Lower lobe of right lung (tissue), 2 donors: Measurements from ENCODE around the gene EVA1A. TPM values are rescaled to one million over a fixed set of nuclear protein-coding genes. Genes with fewer than 3 reads are reported as not detected.
A peak's percentile ranks its signal among the peaks of the same experiment; 100 is the strongest.

Experiments
- ATAC-seq, 2 donors: fragments of 200-7000 bp; cut with Tn5 transposase; one replicate each; pipeline ENCODE4 v1.9.1; 2020 to 2022; ENCODE audit warnings: mild to moderate bottlenecking in 2 of 2, moderate library complexity in 2 of 2
- DNase-seq: peaks from one replicate; pipeline ENCODE4 v3.0.0-alpha.2; 2020
- H3K27ac ChIP-seq: fragments of 200-600 bp; one replicate; pipeline ENCODE4 v1.8.0; 2022
- H3K27me3 ChIP-seq: fragments of 200-600 bp; one replicate; pipeline ENCODE4 v1.8.0; 2022; ENCODE audit warnings: low read depth
- H3K36me3 ChIP-seq: fragments of 200-600 bp; one replicate; pipeline ENCODE4 v1.8.0; 2022; ENCODE audit warnings: mild to moderate bottlenecking
- H3K4me1 ChIP-seq: fragments of 200-600 bp; one replicate; pipeline ENCODE4 v1.8.0; 2022
- H3K4me3 ChIP-seq: fragments of 200-600 bp; one replicate; pipeline ENCODE4 v1.8.0; 2022; ENCODE audit warnings: mild to moderate bottlenecking
- H3K9me3 ChIP-seq: fragments of 200-600 bp; one replicate; pipeline ENCODE4 v1.8.0; 2022
- intact Hi-C: fragments of 100-400 bp; cut with DNase I; formaldehyde crosslinking; loops from one replicate; pipeline ENCODE4 v1.11.0; 2022
- total RNA-seq: library from RNA; stranded (reverse); fragmentation: NEBNext Ultra II Directional; extraction: Animal tissue kit (Norgen Biotek cat#: 25700); gene quantifications from one replicate; pipeline ENCODE4 v1.2.1, GENCODE V29; 2021
- TF ChIP-seq, protein P1 (sequence below): fragments of 200-600 bp; IDR thresholded peaks from one replicate; pipeline ENCODE4 v1.8.0; 2022; ENCODE audit warnings: antibody characterized with exemption, mild to moderate bottlenecking
- donor health status: DM: no; HTN: yes; CAD: no; lungs with severe emphysema.

The EVA1A gene
- total RNA-seq, 1 donor from 2014 or later, result 31.7 TPM

GRCh38 chr2:75602724-75603342 lies 42.1 kb upstream of the EVA1A start:
- TF ChIP-seq, protein P1, sequence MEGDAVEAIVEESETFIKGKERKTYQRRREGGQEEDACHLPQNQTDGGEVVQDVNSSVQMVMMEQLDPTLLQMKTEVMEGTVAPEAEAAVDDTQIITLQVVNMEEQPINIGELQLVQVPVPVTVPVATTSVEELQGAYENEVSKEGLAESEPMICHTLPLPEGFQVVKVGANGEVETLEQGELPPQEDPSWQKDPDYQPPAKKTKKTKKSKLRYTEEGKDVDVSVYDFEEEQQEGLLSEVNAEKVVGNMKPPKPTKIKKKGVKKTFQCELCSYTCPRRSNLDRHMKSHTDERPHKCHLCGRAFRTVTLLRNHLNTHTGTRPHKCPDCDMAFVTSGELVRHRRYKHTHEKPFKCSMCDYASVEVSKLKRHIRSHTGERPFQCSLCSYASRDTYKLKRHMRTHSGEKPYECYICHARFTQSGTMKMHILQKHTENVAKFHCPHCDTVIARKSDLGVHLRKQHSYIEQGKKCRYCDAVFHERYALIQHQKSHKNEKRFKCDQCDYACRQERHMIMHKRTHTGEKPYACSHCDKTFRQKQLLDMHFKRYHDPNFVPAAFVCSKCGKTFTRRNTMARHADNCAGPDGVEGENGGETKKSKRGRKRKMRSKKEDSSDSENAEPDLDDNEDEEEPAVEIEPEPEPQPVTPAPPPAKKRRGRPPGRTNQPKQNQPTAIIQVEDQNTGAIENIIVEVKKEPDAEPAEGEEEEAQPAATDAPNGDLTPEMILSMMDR, result no peak
- no peak overlapping the region for H3K4me3 ChIP-seq
- intact Hi-C loops, result no loop called here

DNA sequence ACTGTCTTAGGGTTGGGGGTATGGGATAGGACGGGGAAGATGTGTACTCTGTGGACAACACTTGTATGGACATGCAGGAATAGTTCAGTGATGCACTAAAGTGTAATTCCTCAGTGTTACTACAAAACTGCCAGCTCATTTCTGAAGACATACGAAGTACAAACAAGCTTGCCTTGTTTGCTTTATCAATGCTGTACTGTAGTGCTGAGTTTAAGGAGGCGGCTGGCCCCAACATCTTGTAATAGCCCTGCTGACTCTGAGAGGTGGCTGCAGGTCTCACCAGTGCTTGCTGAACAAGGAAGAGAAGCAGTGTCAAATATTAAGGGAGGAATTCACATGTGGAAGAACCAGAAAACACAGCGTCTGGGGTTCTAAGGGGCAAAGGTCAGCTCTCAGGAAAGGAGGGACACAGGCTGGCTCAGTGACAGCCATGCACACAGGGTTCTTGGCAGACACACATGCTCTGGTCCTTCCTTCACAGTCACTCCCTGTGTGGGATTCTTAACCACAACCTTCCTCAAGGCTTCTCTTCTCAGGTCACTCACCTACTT lies 39.8 kb upstream of the EVA1A start:
- peak; percentile 69 to 74 for ATAC-seq
- Histone ChIP-seq H3K36me3 (no peaks in the 10 kb centered on the region), H3K4me1 (peaks cover 3% of the 10 kb centered on the region), H3K4me3 (no peak overlapping the region), H3K27me3 (no peaks in the 10 kb centered on the region), H3K27ac (no peak overlapping the region), H3K9me3 (no peaks in the 10 kb centered on the region)
- peak; percentile 58 for DNase-seq
- TF ChIP-seq, protein P1, result no peak
- intact Hi-C loops, result no loop called here

More at GRCh38 chr2:75602724-75603342, 42.1 kb upstream of the EVA1A start:
- DNase-seq (peak; percentile 78), ATAC-seq (peak; percentile 81 to 87)
- Histone ChIP-seq H3K9me3 (no peaks in the 10 kb centered on the region), H3K4me1 (peaks cover 9% of the 10 kb centered on the region), H3K36me3 (no peaks in the 10 kb centered on the region), H3K27me3 (no peaks in the 10 kb centered on the region), H3K27ac (no peak overlapping the region)

- no peak for ATAC-seq
- intact Hi-C loops, result no loop called here
- Histone ChIP-seq H3K4me3 (no peak overlapping the region), H3K9me3 (no peaks in the 10 kb centered on the region), H3K4me1 (no peaks in the 10 kb centered on the region), H3K27me3 (no peaks in the 10 kb centered on the region), H3K27ac (no peak overlapping the region), H3K36me3 (no peaks in the 10 kb centered on the region)
- TF ChIP-seq, protein P1, result no peak
- DNase-seq, result no peak
Observed at GRCh38 chr2:75598589-75599155, 37.9 kb upstream of the EVA1A start.

- Histone ChIP-seq H3K27me3 (no peaks in the 10 kb centered on the region), H3K9me3 (no peaks in the 10 kb centered on the region), H3K27ac (no peak overlapping the region), H3K4me1 (no peaks in the 10 kb centered on the region), H3K36me3 (no peaks in the 10 kb centered on the region), H3K4me3 (no peak overlapping the region)
- no peak for ATAC-seq
- TF ChIP-seq, protein P1, result no peak
- no peak for DNase-seq
- intact Hi-C loops, result no loop called here
Observed at GRCh38 chr2:75597949-75598348, 37.2 kb upstream of the EVA1A start.

- H3K36me3 ChIP-seq, result no peaks in the 10 kb centered on the region
- ATAC-seq (no peak), DNase-seq (no peak)
- no peak overlapping the region for H3K4me3 ChIP-seq
- H3K27ac ChIP-seq, result no peak overlapping the region
- no peaks in the 10 kb centered on the region for H3K4me1 ChIP-seq
- no peaks in the 10 kb centered on the region for H3K27me3 ChIP-seq
- TF ChIP-seq, protein P1, result no peak
- intact Hi-C loops, result no loop called here
- H3K9me3 ChIP-seq, result no peaks in the 10 kb centered on the region
Observed at GRCh38 chr2:75596784-75597183, 36.0 kb upstream of the EVA1A start.
